Liver (tissue), 3 donors: ENCODE data around the gene RPL21.

ENCODE experiments used
- CTCF ChIP-seq: fragments of 150-350 bp; IDR thresholded peaks from 2 replicates; pipeline ENCODE4 v1.5.1; 2017; ENCODE audit warnings: improper control_type of control experiment, low read depth, low read length; ENCODE audit not compliant: missing input control
- EGR1 ChIP-seq, 2 donors: IDR thresholded peaks; 2 replicates each; pipeline ENCODE4 v1.6.1; 2016 to 2018; ENCODE audit warnings: antibody characterized with exemption in 2 of 2, low read depth in 2 of 2
- RAD21 ChIP-seq, 2 donors: IDR thresholded peaks; 2 replicates each; pipeline ENCODE4 v1.6.1; 2016; ENCODE audit warnings: antibody characterized with exemption in 2 of 2, mild to moderate bottlenecking in 2 of 2
- donor health status: healthy.
- donor health status: healthy.

GRCh38 chr13:27236478-27236877 is 14.9 kb upstream of the RPL21 start:
- TF ChIP-seq RAD21 (IDR thresholded peaks at IDR 0.05) (no peak), CTCF (no peak), EGR1 (IDR thresholded peaks at IDR 0.05; ENCODE audit: low read depth in 2 of 2) (no peak)
